GM23338 (cell line): ENCODE data around the gene UHRF1. TPM values are rescaled to one million over a fixed set of nuclear protein-coding genes. Genes with fewer than 3 reads are reported as not detected.

Experiments used
- ATAC-seq: fragments of 200-7000 bp; cut with Tn5 transposase; 3 replicates; pipeline ENCODE4 v1.9.1; 2020
- DNase-seq: peaks from one replicate; pipeline ENCODE4 v3.0.0-alpha.2; 2015; ENCODE audit warnings: low spot score
- H2AFZ ChIP-seq: fragments of 200-600 bp; sonication (generic); 2 replicates; pipeline ENCODE4 v1.8.0; 2016; ENCODE audit warnings: antibody characterized with exemption, mild to moderate bottlenecking, moderate library complexity
- H3F3A ChIP-seq: fragments of 200-600 bp; sonication (generic); replicated peaks from 2 replicates; pipeline ENCODE4 v1.8.0; 2017; ENCODE audit warnings: antibody characterized with exemption, mixed run types, low read depth
- H3K27ac ChIP-seq: fragments of 200-600 bp; sonication (generic); 2 replicates; pipeline ENCODE4 v1.6.1; 2016; ENCODE audit warnings: low read depth
- H3K27me3 ChIP-seq: fragments of 200-600 bp; sonication (generic); 2 replicates; pipeline ENCODE4 v1.8.0; 2016; ENCODE audit warnings: mild to moderate bottlenecking, mixed run types, moderate library complexity; ENCODE audit not compliant: insufficient read depth
- H3K36me3 ChIP-seq: fragments of 200-600 bp; sonication (generic); 2 replicates; pipeline ENCODE4 v1.8.0; 2016; ENCODE audit warnings: mild to moderate bottlenecking; ENCODE audit not compliant: insufficient read depth
- H3K4me1 ChIP-seq: fragments of 200-600 bp; sonication (generic); 2 replicates; pipeline ENCODE4 v1.8.0; 2016; ENCODE audit warnings: mild to moderate bottlenecking, moderate library complexity; ENCODE audit not compliant: insufficient read depth
- H3K4me2 ChIP-seq: fragments of 200-600 bp; sonication (generic); 2 replicates; pipeline ENCODE4 v1.7.1; 2017; ENCODE audit warnings: mixed run types
- H3K4me3 ChIP-seq: fragments of 200-600 bp; sonication (generic); 2 replicates; pipeline ENCODE4 v1.6.1; 2016; ENCODE audit warnings: mixed run types
- H3K79me2 ChIP-seq: fragments of 200-600 bp; sonication (generic); replicated peaks from 2 replicates; pipeline ENCODE4 v1.8.0; 2017; ENCODE audit warnings: mild to moderate bottlenecking; ENCODE audit not compliant: insufficient read depth
- H3K9me2 ChIP-seq: fragments of 200-600 bp; sonication (generic); 2 replicates; pipeline ENCODE4 v1.8.0; 2017; ENCODE audit not compliant: insufficient read depth
- H4K20me1 ChIP-seq: fragments of 200-600 bp; sonication (generic); replicated peaks from 2 replicates; pipeline ENCODE4 v1.8.0; 2017; ENCODE audit warnings: mild to moderate bottlenecking; ENCODE audit not compliant: insufficient read depth
- H3K27ac Mint-ChIP-seq: 2 replicates; pipeline ENCODE4 v1.8.0; 2020; ENCODE audit warnings: inconsistent platforms, mild to moderate bottlenecking, moderate library complexity, mixed read lengths
- H3K27me3 Mint-ChIP-seq: 3 replicates; pipeline ENCODE4 v1.8.0; 2022; ENCODE audit warnings: low read depth, mild to moderate bottlenecking, moderate library complexity, mixed read lengths, inconsistent platforms; ENCODE audit not compliant: insufficient read depth, poor library complexity
- H3K36me3 Mint-ChIP-seq: 3 replicates; pipeline ENCODE4 v1.8.0; 2021; ENCODE audit warnings: low read depth, mild to moderate bottlenecking, inconsistent platforms, moderate library complexity, mixed read lengths
- H3K4me1 Mint-ChIP-seq: 3 replicates; pipeline ENCODE4 v1.8.0; 2020; ENCODE audit warnings: mild to moderate bottlenecking, inconsistent platforms, mixed read lengths
- H3K4me3 Mint-ChIP-seq: 3 replicates; pipeline ENCODE4 v1.8.0; 2021; ENCODE audit warnings: moderate library complexity, mild to moderate bottlenecking, inconsistent platforms, mixed read lengths
- H3K9me3 Mint-ChIP-seq: 3 replicates; pipeline ENCODE4 v1.8.0; 2020; ENCODE audit warnings: moderate library complexity, mild to moderate bottlenecking, inconsistent platforms, mixed read lengths
- CREB1 ChIP-seq: fragments of 250-450 bp; sonication (Bioruptor Pico); IDR thresholded peaks from 2 replicates; pipeline ENCODE4 v1.5.0; 2020; ENCODE audit warnings: low read depth, mild to moderate bottlenecking, moderate library complexity
- CTCF ChIP-seq, 2 experiments: fragments of 200-600 bp in 1 of 2; sonication (generic) in 1 of 2; conservative IDR thresholded peaks; 2 replicates each; pipeline versions ENCODE4 v1.5.1 to v1.6.1; 2016 to 2017; ENCODE audit warnings: antibody characterized with exemption in 2 of 2, low read depth in 2 of 2, mild to moderate bottlenecking in 2 of 2, moderate library complexity in 1 of 2
- ETS1 ChIP-seq: IDR thresholded peaks from 2 replicates; pipeline ENCODE4 v1.6.1; 2016; ENCODE audit warnings: antibody characterized with exemption
- EZH2 ChIP-seq: fragments of 200-600 bp; sonication (generic); IDR thresholded peaks from one replicate; pipeline ENCODE4 v1.8.0; 2017; ENCODE audit warnings: antibody characterized with exemption, mild to moderate bottlenecking, low read depth; ENCODE audit not compliant: unreplicated experiment
- EZH2phosphoT487 ChIP-seq: fragments of 200-600 bp; sonication (generic); IDR thresholded peaks from one replicate; pipeline ENCODE4 v1.8.1; 2018; ENCODE audit warnings: antibody characterized with exemption; ENCODE audit not compliant: unreplicated experiment
- JUNB ChIP-seq: IDR thresholded peaks from one replicate; pipeline ENCODE4 v1.6.1; 2016; ENCODE audit warnings: antibody characterized with exemption; ENCODE audit not compliant: unreplicated experiment
- NANOG ChIP-seq: IDR thresholded peaks from 2 replicates; pipeline ENCODE4 v1.6.1; 2016; ENCODE audit warnings: antibody characterized with exemption, borderline replicate concordance
- POLR2AphosphoS5 ChIP-seq: IDR thresholded peaks from 2 replicates; pipeline ENCODE4 v1.6.1; 2016; ENCODE audit warnings: antibody characterized with exemption, low read depth
- REST ChIP-seq: IDR thresholded peaks from one replicate; pipeline ENCODE4 v1.6.1; 2018; ENCODE audit warnings: antibody characterized with exemption; ENCODE audit not compliant: unreplicated experiment
- STAT1 ChIP-seq: IDR thresholded peaks from one replicate; pipeline ENCODE4 v1.6.1; 2016; ENCODE audit warnings: antibody characterized with exemption; ENCODE audit not compliant: unreplicated experiment
- ZNF114 ChIP-seq: fragments of 250-450 bp; sonication (Bioruptor Pico); IDR thresholded peaks from 2 replicates; pipeline ENCODE4 v1.5.0; 2020; ENCODE audit warnings: mild to moderate bottlenecking, moderate library complexity
- ZNF331 ChIP-seq: fragments of 250-450 bp; sonication (Bioruptor Pico); IDR thresholded peaks from 2 replicates; pipeline ENCODE4 v1.5.0; 2020; ENCODE audit warnings: low read depth, mild to moderate bottlenecking, moderate library complexity
- ZNF462 ChIP-seq: fragments of 250-450 bp; sonication (Bioruptor Pico); IDR thresholded peaks from 2 replicates; pipeline ENCODE4 v1.5.0; 2020; ENCODE audit warnings: mild to moderate bottlenecking, moderate library complexity
- polyA plus RNA-seq: library from polyadenylated mRNA; unstranded; fragments of >200 nt; fragmentation: Nextera tagmentation; extraction: Ambion mirVana; gene quantifications from 2 replicates; pipeline ENCODE4 v1.2.1, GENCODE V29; 2016
- total RNA-seq: library from RNA; depleted of rRNA; stranded (reverse); fragments of >200 nt; shearing (Covaris generic); gene quantifications from 2 replicates; pipeline ENCODE4 v1.2.3, GENCODE V29; 2014

UHRF1 gene
- total and polyA plus RNA-seq, 2 experiments from 2014 or later = 20.3 to 45.7 TPM

- Histone ChIP-seq H3K27ac (no peak overlapping the region; the same call in 1 of the 2 replicates), H4K20me1 (peaks cover 13% of the 10 kb centered on the region), H3K27me3 (no peaks in the 10 kb centered on the region), H3K36me3 (no peaks in the 10 kb centered on the region), H3K4me3 (no peak overlapping the region), H2AFZ (no peak overlapping the region), H3K79me2 (peaks cover 97% of the 10 kb centered on the region), H3K4me2 (no peak overlapping the region), H3K4me1 (no peaks in the 10 kb centered on the region), H3F3A (no peaks in the 10 kb centered on the region; the same call in 1 of the 2 replicates), H3K9me2 (no peaks in the 10 kb centered on the region)
- Mint-ChIP-seq H3K4me3 (no peak overlapping the region), H3K27ac (no peak overlapping the region), H3K9me3 (no peaks in the 10 kb centered on the region), H3K4me1 (peaks cover 16% of the 10 kb centered on the region), H3K36me3 (no peaks in the 10 kb centered on the region; the same call in 2 of the 3 replicates), H3K27me3 (peaks cover 10% of the 10 kb centered on the region)
- TF ChIP-seq POLR2AphosphoS5 (no peak), EZH2 (no peak), ZNF462 (CRISPR knock-in tag) (no peak), ZNF331 (CRISPR knock-in tag) (no peak), CTCF (conservative IDR thresholded peaks at IDR 0.05; ENCODE audit: low read depth in 2 of 2) (no peak), CREB1 (CRISPR knock-in tag) (no peak), JUNB (no peak), STAT1 (no peak), REST (no peak), NANOG (no peak), EZH2phosphoT487 (no peak), ZNF114 (CRISPR knock-in tag) (no peak), ETS1 (no peak)
- ATAC-seq = no peak
- no peak for DNase-seq
Measured at GRCh38 chr19:4991996-4992698, 82.8 kb downstream of the UHRF1 start.
